ENCODE measurements around the gene SLC6A15.

SLC6A15 gene

GRCh38 chr12:84874825-84875139, 37.8 kb downstream of the SLC6A15 start:
- no peak for DNase-seq (ENCODE audit: low read depth in 2 of 2)

GRCh38 chr12:84874125-84874824, 38.3 kb downstream of the SLC6A15 start:
- DNase-seq (ENCODE audit: low read depth in 2 of 2), result peak in 1 of 2 donors; percentile 1

GRCh38 chr12:84862186-84862585, 50.4 kb downstream of the SLC6A15 start:
- no peak for DNase-seq (ENCODE audit: low read depth in 2 of 2)

- DNase-seq (ENCODE audit: low read depth in 2 of 2), result no peak
These were observed 51.9 kb downstream of the SLC6A15 start for GRCh38 chr12:84860718-84861117.

GRCh38 chr12:84858796-84859195, 53.8 kb downstream of the SLC6A15 start:
- DNase-seq (ENCODE audit: low read depth in 2 of 2), result no peak

- no peak for DNase-seq (ENCODE audit: low read depth in 2 of 2)
These were observed 54.9 kb downstream of the SLC6A15 start for GRCh38 chr12:84857525-84858208.

- DNase-seq (ENCODE audit: low read depth in 2 of 2), result no peak
These were observed 56.3 kb downstream of the SLC6A15 start for GRCh38 chr12:84856156-84856900.

- no peak for DNase-seq (ENCODE audit: low read depth in 2 of 2)
These were observed 68.9 kb downstream of the SLC6A15 start for GRCh38 chr12:84843593-84844144.

GRCh38 chr12:84842406-84843013, 70.1 kb downstream of the SLC6A15 start:
- DNase-seq (ENCODE audit: low read depth in 2 of 2), result no peak

GRCh38 chr12:84841591-84841990, 71.0 kb downstream of the SLC6A15 start:
- no peak for DNase-seq (ENCODE audit: low read depth in 2 of 2)

GRCh38 chr12:84840356-84840755, 72.2 kb downstream of the SLC6A15 start:
- DNase-seq (ENCODE audit: low read depth in 2 of 2), result no peak

GRCh38 chr12:84826925-84827324, 85.7 kb downstream of the SLC6A15 start:
- no peak for DNase-seq (ENCODE audit: low read depth in 2 of 2)

GRCh38 chr12:84825149-84825548, 87.5 kb downstream of the SLC6A15 start:
- DNase-seq (ENCODE audit: low read depth in 2 of 2), result no peak

GRCh38 chr12:84822525-84822924, 90.1 kb downstream of the SLC6A15 start:
- no peak for DNase-seq (ENCODE audit: low read depth in 2 of 2)

- DNase-seq (ENCODE audit: low read depth in 2 of 2), result no peak
These were observed 95.5 kb downstream of the SLC6A15 start for GRCh38 chr12:84816916-84817695.

- DNase-seq (ENCODE audit: low read depth in 2 of 2), result no peak
These were observed 97.8 kb downstream of the SLC6A15 start for GRCh38 chr12:84814664-84815245.

GRCh38 chr12:84813780-84814663, 98.6 kb downstream of the SLC6A15 start:
- DNase-seq (ENCODE audit: low read depth in 2 of 2), result no peak

GRCh38 chr12:84811291-84811690, 101.3 kb downstream of the SLC6A15 start:
- no peak for DNase-seq (ENCODE audit: low read depth in 2 of 2)

- no peak for DNase-seq (ENCODE audit: low read depth in 2 of 2)
These were observed 102.0 kb downstream of the SLC6A15 start for GRCh38 chr12:84810611-84811010.
